NCI-H2196 (cell line): ENCODE data around the gene JMJD1C.
A peak's percentile ranks its signal among the peaks of the same experiment; 100 is the strongest.
"Not testable (repeated sequence)": the region's sequence is repeated elsewhere in the genome, so short reads cannot be mapped to it uniquely, and the experiment has no call there.

ENCODE experiments used
- DNase-seq: peaks from one replicate; lab custom pipeline; 2025; ENCODE audit not compliant: unreplicated experiment; lab: John Stamatoyannopoulos, UW

The JMJD1C gene, protein sequence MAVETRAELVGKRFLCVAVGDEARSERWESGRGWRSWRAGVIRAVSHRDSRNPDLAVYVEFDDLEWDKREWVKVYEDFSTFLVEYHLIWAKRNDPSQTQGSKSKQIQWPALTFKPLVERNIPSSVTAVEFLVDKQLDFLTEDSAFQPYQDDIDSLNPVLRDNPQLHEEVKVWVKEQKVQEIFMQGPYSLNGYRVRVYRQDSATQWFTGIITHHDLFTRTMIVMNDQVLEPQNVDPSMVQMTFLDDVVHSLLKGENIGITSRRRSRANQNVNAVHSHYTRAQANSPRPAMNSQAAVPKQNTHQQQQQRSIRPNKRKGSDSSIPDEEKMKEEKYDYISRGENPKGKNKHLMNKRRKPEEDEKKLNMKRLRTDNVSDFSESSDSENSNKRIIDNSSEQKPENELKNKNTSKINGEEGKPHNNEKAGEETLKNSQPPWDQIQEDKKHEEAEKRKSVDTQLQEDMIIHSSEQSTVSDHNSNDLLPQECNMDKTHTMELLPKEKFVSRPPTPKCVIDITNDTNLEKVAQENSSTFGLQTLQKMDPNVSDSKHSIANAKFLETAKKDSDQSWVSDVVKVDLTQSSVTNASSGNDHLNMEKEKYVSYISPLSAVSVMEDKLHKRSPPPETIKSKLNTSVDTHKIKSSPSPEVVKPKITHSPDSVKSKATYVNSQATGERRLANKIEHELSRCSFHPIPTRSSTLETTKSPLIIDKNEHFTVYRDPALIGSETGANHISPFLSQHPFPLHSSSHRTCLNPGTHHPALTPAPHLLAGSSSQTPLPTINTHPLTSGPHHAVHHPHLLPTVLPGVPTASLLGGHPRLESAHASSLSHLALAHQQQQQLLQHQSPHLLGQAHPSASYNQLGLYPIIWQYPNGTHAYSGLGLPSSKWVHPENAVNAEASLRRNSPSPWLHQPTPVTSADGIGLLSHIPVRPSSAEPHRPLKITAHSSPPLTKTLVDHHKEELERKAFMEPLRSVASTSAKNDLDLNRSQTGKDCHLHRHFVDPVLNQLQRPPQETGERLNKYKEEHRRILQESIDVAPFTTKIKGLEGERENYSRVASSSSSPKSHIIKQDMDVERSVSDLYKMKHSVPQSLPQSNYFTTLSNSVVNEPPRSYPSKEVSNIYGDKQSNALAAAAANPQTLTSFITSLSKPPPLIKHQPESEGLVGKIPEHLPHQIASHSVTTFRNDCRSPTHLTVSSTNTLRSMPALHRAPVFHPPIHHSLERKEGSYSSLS (N-terminal part only)

DNA sequence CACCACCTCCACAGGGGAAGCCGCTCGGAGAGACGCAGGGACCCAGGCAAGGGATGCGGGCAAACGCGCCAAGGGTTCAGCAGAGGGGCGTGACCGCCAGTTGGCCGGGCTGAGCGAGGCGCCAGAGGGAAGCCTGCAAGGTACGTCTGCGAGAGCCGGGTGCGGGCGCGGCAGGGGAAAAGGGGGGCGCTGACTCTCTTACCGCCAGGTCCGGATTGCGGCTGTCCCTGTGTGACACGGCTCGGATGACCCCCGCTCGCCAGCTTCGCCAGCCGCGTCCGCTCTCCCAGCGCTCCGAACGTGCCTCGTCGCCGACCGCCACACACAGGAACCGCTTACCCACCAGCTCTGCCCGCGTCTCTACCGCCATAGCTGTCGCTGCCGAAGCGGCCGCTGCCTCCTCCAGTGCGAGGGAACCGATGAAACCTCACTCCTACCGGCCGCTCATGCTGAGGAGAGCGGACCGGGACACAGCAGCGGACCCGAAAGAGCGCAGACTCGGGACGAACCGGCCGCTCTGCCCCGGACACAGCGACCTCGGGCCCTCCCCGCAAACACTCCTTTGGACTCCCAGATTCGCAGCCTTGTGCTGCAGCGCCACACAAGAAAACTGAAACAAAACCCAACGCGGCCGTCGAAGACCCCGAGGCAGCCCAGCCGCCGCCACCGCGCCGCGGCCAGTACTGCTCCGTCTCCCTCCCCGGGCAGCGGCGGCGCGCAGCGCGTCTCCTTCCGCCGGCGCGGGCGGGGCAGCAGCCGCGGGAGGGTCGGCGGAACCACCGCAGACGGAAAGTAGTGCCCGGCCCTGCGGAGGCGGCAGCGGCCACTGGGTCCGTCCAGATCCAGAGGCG lies at the start of gene JMJD1C:
TSS of gene JMJD1C (minus strand) at position 685 of the 851 bp plus-strand sequence. CDS start at position 370, 315 bp downstream.
- DNase-seq, result peak; percentile 47

DNA sequence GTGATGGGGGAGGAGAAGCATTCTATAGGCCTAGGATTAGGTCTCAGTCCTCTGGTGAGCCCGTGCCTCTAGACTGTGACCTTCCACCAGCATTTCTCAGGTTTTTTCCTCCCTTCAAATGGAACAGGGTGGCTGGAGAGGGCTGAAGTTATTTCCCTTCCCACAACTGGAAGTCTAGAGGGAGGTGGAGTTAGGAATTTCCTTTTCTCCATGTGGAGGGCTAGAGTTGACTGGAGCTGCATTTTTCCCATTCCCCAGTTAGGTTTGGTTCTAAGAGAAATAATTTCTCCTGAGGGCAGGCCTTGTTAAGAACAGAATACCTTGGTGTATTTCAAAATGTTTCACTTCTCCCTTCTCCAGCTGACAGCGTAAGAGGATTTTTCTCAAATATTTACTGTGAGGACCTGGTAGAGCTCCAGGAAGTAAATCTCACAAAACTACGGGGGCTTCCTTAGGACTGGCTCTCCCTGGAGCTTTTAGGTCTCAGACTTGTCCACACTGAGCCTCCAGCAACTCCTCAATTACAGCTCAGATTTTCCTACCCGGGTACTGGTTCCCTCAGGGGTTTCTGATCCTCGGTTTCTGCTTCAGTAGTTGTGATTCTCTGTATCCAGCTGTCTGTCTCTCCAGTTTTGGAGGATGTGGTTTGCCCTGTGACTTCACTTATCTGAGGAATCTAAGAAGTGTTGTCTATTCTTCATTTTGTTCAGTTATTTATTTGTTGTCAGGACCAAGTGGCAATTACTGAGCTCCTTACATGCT lies 49.4 kb upstream of the JMJD1C start:
- no peak for DNase-seq

DNA sequence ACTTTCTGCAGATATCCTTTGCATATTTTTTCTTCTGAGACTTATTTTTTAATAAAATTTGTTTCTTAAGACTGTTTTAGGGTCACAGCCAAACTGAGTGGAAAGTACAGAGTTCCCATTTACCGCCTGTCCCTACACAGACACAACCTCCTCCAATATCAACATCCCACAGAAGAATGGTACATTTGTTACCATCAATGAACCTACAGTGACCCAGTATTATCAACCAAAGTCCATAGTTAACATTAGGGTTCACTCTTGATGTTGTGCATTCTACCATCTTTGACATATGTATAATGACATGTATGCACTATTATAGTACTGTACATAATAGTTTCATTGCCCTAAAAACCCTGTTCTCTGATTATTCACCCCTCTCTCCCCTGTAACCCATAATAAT lies 40.8 kb upstream of the JMJD1C start:
- DNase-seq, result no peak

DNA sequence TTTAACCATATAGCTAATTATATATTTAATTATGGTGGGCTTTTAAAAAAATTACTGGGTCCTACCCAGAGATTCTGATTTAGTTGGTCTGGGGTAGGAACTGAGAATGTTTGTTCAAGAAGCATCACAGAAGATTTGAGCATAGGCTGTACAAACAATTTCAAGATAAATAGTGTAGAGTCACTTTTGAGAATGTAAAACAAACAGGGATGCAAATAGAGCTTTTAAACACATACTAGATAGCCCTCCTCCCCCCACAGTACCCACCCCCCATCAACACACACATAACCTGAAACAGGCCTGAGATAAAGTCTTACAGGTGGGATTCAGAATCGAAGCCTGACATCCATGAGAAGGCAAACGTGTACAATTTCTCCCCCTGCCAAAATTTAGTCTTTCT lies 39.8 kb upstream of the JMJD1C start:
- no peak for DNase-seq

DNA sequence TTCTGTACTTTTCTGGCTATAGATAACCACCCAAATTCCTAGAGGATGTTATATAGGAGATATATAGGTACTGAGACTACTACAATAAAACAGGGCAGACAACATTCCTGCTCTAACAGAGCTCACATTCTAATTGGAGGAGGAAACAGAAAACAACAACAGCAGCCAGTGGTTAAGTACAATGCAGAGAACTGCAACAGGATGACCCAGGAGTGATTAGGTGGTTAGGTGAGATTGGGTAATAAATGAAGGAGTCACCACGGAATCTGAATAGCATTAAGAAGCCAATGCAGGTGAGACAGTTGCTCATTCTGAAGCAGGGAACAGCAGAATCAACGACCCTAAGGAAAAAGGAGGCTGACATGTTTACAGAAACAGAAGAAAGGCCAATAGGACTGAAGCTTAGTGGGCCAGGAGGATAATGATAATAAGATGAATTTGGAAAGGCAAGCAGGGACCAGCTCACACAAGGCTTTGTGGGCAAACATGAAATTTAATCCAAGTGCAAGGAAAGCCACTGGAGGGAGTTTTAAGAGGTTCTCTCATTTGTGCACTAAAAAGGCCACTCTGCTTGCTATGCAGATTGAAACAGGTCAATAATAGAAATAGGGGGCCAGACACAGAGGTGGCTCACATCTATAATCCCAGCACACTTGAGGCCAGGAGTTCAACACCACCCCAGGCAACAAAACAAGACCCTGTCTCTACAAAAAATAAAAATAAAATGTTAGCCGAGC lies 38.5 kb upstream of the JMJD1C start:
- peak; percentile 25 for DNase-seq

DNA sequence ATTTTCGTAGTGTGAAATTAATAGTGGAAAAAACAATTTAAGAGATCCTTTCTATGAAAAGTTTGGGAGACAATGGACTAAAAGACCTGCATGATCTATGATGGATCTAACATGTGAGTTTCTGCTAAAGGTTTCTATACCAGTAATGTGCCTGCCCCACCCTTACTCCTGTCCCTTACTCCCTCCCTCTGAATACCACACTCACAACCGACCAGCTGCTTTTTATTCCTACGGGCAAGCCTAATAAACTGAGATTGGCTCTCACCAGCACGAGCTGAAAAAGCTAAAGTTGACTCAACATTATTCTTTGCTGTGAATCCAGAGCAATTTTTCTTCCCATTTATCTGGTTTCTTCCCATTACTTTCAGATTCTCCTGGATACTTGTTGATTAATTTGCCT lies 37.6 kb upstream of the JMJD1C start:
- no peak for DNase-seq

DNA sequence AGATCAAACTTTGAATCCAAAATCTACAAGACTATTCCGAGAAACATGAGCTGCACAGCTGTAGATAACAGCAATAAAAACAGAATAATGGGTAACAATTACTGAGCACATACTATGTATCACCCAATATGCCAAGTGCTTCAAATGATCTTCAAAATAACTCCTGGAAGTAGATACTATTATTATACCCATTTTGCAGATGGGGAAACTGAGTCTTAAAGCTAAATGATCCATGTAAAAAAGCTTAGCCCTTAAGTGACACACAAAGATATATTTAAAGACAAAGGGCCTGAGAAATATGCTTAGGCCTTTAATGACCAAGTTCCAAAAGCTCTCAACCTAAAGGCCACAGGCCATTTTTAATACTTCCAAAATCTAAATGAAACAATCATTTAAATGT lies 37.1 kb upstream of the JMJD1C start:
- no peak for DNase-seq

DNA sequence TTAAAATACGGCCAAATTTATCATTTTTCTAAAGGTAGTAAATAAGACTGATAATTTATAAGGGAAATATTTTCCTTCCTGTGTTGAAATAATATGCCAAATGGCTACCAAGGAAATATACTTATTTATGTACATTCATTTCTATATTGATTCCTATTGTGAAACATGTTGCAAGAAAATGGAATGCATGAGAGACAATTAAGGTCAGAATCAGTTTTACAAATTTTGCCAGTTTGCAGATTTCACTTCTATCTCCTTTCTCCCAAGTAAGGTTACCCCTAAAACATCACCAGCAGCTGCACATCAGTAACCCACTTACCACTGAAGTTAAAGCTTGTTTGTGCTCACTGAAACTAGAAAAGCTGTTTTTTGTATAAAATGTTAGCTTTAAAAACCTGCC lies 36.2 kb upstream of the JMJD1C start:
- no peak for DNase-seq

DNA sequence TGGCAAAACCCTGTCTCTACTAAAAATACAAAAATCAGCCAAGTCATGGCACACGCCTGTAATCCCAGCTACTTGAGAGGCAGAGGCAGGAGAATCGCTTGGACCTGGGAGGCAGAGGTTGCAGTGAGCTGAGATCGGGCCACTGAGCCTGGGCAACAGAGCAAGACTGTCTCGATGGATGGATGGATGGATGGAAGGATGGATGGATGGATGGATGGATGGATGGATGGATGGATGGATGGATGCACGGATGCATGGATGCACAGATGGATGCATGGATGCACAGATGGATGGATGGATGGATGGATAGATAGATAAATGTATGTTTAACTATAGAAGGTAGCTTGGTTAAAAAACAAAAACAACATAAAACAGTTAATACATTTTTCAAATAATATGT lies 34.8 kb upstream of the JMJD1C start:
- not testable (repeated sequence) for DNase-seq

DNA sequence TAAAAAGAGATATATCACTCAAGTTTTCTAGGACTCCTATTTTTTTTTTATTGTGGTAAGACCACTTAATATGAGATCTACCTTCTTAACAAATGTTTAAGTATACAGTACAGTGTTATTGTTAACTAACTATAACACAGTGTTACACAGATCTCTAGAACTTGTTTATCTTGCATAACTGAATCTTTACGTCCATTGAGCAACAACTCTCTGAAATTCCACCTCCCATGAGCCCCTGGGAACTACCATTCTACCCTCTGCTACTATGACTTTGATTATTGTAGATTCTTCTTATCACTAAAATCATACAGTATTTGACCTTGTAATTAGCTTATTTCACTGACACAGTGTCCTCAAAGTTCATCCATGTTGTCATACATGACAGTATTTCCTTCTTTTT lies 32.9 kb upstream of the JMJD1C start:
- DNase-seq, result no peak

DNA sequence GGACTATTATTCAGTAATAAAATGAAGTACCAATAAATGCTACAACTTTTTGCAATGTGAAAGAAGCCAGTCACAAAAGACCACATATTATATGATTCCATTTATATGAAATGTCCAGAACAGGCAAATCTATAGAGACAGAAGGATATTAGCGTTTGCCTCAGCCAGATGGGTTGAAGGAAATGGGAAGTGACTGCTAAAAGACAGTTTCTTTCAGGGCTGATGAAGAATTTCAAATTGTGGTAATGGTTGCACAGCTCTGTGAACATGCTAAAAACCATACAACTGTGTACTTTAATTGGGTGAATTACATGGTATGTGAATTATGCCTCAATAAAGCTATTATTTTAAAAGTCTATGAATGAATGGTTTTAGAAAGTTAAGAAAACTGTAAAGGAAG lies 31.5 kb upstream of the JMJD1C start:
- no peak for DNase-seq

DNA sequence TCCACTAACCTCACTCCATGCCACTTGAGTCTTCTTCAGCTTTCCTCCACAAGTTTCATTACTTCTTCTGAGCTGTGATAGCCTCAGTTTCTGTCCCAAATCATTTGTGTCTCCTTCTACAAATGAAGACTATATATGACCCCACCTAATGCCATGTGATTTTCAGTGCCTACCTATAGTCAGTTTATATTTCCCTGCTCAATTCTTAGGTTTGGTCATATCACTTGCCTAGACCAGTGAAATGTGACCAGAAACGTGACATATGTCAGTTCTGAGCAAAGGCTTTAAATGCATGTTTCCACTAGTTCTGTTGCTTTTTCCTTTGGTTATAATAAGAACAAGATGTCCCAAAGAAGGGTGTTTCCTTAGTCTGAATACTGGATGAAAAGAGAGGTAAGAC lies 30.8 kb upstream of the JMJD1C start:
- no peak for DNase-seq

DNA sequence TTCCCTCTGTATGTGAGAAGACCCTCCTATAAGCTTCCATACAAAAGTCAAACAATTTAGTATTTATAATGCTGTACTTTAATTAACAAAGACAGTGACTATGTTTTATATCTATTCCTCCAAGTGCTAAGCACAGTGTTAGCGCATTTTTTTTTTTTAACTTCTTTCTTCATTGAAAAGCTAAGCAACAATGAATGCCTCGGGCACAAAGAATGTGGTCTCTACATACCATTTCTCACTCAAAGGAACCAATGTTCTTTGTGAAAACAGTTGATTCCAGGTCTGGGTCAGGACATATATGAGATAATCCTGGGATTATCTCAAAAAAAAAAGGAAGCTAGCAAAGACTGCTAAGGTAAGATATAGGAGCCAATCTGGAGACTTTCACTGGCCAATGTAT lies 29.2 kb upstream of the JMJD1C start:
- no peak for DNase-seq

DNA sequence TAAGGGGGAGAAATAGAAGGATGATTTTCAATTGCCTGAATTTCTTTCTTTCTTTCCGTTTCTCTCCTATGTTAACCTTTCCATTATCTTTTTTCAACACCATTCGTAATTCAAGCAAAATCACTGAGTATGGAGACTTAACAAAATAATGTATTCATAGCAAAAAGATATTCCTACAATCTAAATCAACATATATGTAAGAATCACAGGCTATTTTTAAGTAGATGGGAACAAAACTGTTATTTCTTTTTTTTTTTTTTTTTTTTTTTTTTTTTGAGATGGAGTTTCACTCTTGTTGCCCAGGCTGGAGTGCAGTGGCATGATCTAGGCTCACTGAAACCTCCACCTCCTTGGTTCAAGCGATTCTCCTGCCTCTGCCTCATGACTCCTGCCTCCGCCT lies 27.2 kb upstream of the JMJD1C start:
- DNase-seq, result no peak

DNA sequence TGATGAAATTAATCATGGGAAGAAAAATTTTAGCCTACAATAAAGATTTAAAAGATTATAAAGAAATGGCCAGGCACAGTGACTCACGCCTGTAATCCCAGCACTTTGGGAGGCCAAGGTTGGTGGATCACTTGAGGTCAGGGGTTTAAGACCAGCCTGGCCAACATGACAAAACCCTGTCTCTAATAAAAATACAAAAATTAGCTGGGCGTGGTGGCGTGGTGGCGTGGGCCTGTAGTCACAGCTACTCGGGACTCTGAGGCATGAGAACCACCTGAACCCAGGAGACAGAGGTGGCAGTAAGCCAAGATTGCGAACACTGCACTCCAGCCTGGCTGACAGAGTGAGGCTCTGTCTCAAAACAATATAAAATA lies 26.5 kb upstream of the JMJD1C start:
- not testable (repeated sequence) for DNase-seq

DNA sequence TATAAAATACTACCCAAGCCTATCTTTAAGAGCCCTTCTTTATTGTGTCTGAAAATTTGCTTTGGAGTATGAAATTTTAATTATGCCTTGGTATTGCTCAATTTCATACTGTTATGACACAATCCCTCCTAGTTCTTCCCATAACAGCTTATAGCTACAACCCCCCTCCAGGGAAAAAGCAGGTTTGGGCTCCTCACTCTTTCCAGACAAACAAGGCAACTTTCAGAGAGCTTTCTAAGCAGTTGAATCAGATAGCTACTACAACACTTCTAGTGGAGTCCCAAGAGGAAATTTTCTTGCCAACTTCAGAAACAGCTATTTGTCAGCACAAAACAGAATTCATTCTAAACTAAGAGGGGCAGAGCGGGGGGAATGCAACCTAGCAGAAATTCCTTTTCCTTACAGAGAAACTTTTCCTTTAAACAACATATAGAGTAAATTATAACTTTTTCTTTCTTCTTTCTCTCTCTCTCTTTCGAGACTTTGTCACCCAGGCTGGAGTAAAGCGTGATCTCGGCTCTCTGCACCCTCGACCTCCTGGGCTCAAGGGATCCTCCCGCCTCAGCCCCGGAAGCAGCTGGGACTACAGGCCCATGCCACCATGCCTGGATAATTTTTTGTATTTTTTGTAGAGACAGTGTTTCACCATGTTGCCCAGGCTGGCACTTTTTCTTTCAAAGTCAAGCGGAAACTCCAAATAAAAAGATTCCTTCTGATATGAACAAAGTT lies 26.0 kb upstream of the JMJD1C start:
- no peak for DNase-seq

DNA sequence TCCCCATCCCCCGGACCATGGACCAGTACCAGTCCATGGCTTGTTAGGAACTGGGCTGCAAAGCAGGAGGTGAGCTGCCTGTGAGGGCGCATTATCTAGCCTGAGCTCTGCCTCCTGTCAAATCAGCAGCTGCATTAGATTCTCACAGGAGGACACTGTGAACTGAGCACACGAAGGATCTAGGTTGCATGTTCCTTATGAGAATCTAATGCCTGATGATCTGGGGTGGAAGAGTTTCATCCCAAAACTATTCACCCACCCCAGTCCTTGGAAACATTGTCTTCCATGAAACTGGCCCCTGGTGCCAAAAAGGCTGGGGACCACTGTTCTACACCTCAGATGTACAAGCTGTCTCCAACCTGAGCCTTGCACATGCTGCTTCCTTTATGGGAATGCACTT lies 24.1 kb upstream of the JMJD1C start:
- DNase-seq, result no peak

DNA sequence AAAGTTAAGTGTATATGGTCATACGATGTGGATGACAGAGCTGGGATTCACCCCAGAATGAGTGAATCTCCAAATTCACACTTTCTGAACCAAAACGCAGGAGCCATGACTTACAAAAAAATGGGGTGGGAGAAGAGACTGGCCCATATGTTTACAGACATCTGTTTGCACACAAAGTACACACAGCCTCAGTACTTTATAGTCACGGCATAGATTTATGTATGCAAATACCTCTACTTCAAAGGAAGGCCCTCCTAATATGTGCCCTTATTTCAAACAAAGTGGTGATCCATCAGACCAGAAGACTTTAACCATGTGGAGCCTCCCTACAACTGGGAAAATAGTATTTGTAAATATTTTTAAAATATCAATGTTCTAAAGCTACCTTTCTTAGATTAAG lies 22.2 kb upstream of the JMJD1C start:
- no peak for DNase-seq

DNA sequence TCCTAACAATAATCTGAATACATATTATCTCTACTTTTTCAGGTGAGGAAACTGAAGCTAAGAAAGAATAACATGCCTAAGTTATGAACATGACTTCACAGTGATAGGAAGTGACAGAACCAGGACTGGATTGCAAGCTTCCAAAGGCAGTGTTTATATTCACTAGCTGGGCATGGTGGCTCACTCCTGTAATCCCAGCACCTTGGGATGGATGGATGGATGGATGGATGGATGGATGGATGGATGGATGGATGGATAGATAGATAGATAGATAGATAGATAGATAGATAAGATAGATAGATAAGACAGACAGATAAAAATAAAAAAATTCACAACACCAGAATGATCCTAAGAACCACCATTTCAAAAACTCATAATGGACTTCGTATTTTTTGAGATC lies 18.2 kb upstream of the JMJD1C start:
- no peak for DNase-seq
